DMS 273 (cell line): ENCODE measurements around the gene SOWAHA.
"Not testable (repeated sequence)": the region's sequence is repeated elsewhere in the genome, so short reads cannot be mapped to it uniquely, and the experiment has no call there.

ENCODE experiments used
- DNase-seq: peaks from one replicate; lab custom pipeline; 2025; ENCODE audit not compliant: unreplicated experiment; lab: John Stamatoyannopoulos, UW

The SOWAHA gene

GRCh38 chr5:132777209-132778069 lies 35.7 kb upstream of the SOWAHA start, which contains the start of gene SEPTIN8:
Gene SEPTIN8 (minus strand): TSS chr5:132777239. CDS start chr5:132777137, 102 bp downstream.
- peak; percentile 75 for DNase-seq

GRCh38 chr5:132778129-132778528 lies 35.0 kb upstream of the SOWAHA start:
- DNase-seq, result no peak

GRCh38 chr5:132778856-132779255 lies 34.2 kb upstream of the SOWAHA start:
- no peak for DNase-seq

- peak; percentile 21 for DNase-seq
These were observed 33.1 kb upstream of the SOWAHA start for GRCh38 chr5:132779961-132780360.

- DNase-seq, result no peak
These were observed 32.5 kb upstream of the SOWAHA start for GRCh38 chr5:132780577-132780976.

GRCh38 chr5:132781029-132781428 lies 32.1 kb upstream of the SOWAHA start:
- DNase-seq, result no peak

GRCh38 chr5:132782101-132782500 lies 31.0 kb upstream of the SOWAHA start:
- no peak for DNase-seq

GRCh38 chr5:132785365-132785764 lies 27.7 kb upstream of the SOWAHA start:
- DNase-seq, result no peak

GRCh38 chr5:132785864-132786263 lies 27.2 kb upstream of the SOWAHA start:
- no peak for DNase-seq

GRCh38 chr5:132787076-132787475 lies 26.0 kb upstream of the SOWAHA start:
- no peak for DNase-seq

GRCh38 chr5:132788508-132788907 lies 24.6 kb upstream of the SOWAHA start:
- DNase-seq, result no peak

- peak; percentile 71 for DNase-seq
These were observed 23.9 kb upstream of the SOWAHA start for GRCh38 chr5:132788990-132789886.

- no peak for DNase-seq
These were observed 22.8 kb upstream of the SOWAHA start for GRCh38 chr5:132790201-132790865.

- no peak for DNase-seq
These were observed 22.1 kb upstream of the SOWAHA start for GRCh38 chr5:132791026-132791425.

- DNase-seq, result peak; percentile 54
These were observed 15.5 kb upstream of the SOWAHA start for GRCh38 chr5:132797651-132798050.

- DNase-seq, result no peak
These were observed 13.7 kb upstream of the SOWAHA start for GRCh38 chr5:132799392-132799791.

- no peak for DNase-seq
These were observed 12.6 kb upstream of the SOWAHA start for GRCh38 chr5:132800545-132800944.

- no peak for DNase-seq
These were observed 10.9 kb upstream of the SOWAHA start for GRCh38 chr5:132802044-132802684.

GRCh38 chr5:132802685-132803066 lies 10.4 kb upstream of the SOWAHA start:
- DNase-seq, result not testable (repeated sequence)

- DNase-seq, result not testable (repeated sequence)
These were observed 8.9 kb upstream of the SOWAHA start for GRCh38 chr5:132804219-132804618.

- not testable (repeated sequence) for DNase-seq
These were observed 7.2 kb upstream of the SOWAHA start for GRCh38 chr5:132805872-132806271.
